COR-L47 (cell line): ENCODE data around the gene MAP3K3.
A peak's percentile ranks its signal among the peaks of the same experiment; 100 is the strongest.

Experiments
- DNase-seq: peaks from one replicate; lab custom pipeline; 2025; lab: John Stamatoyannopoulos, UW

Gene MAP3K3

DNA sequence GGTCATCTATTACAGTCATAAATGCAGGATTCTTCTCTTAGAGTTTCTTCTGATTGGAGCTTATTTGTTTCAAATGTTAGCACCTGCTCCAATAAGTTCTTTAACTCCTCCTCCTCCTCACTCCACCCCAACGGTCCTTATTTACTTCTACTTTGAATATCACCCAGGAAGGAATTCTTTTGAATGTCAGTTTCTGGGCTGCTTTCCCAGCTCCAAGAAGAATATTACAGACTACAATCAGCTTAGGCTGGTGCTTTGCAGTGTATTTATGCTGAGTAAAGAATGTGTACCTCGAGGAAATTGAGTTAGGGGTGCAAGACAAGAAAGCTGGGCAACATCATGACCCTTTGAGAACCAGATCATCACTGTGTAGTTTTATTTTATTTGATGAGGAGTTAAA, 30.8 kb downstream of the MAP3K3 start:
- DNase-seq = no peak

DNA sequence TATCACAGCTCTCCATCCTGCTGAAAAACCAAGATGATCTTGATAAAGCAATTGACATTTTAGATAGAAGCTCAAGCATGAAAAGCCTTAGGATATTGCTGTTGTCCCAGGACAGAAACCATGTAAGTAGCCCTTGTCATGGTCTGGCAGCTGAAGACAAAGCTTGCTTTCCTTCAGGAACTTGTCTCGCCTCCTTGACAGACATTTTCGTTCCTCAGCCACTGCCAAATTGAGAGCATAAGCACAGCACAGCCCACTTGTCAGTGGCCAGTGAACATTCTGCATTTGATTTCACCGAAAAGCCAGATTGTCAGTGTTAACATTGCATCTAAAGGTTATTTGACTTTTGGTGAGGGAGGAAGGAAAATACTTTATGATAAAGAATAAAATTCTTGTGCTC, 35.6 kb downstream of the MAP3K3 start:
- DNase-seq = no peak

DNA sequence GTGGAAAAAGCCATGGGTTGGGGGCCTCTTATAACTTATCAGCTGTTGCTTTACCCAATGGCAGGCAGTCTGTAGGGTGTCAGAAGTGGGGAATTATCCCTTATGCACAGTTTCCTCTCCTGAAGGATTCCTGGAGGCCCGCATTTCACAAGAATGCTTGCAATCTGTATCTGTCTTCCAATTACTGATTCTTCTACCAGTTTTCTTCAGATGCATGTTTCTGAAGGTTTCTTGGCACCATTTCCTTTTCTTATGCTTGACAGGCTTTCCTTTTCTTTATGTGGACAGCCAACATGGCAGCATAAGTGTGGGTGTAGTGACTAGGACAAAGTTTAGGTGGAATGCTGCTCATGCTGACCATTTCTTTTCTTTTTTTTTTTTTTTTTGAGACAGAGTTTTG, 36.1 kb downstream of the MAP3K3 start:
- no peak for DNase-seq

DNA sequence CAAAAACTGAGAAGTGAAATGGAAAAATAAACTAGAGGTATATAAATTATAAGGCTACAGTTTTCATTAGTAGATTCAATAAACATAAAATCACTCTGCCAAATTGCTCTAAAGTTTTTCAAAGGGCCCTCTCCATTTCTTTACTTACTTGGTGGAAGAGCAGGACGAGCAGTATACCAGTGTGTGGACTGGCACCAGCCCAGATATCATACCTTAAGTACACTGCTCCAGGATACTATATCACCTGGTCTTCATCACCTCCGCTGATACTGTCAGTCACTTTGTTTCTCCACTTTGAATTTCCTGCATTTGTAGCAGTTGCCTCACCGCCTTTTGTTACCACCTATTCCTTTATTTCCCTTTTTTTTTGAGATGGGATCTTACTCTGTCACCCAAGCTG, 37.6 kb downstream of the MAP3K3 start:
- no peak for DNase-seq

DNA sequence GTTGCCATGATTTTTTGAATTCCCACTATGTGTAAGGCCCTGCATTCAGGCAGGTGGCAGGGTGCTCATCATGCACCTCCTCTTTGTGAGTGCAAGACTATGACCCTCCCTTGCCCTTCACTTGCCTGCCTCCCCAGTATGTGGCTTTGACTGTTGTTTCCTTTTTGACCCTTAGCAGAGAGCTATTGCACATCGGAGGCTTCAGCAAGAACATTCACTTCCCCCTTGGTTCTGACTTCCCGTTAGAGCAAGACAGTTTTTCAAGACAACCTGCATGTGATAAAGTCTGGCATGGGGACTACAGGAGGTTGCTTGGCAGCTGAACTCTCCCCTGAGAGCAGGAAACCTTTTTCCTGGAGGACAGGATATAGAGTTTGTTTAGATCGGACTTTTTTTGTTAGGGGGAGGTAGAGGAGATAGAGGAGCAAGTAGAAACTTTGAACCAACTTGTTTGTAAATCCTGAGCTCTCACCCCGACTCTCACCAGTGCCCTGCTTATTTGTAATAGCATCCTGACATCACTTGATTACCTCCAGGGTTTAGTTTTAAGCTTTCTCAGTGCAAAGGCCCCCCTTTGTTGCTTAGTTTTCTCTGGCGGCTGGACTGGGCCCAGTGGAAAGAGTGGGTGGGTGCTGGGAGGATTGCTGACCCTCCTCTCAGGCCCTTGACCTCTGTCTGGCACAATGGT, 43.5 kb downstream of the MAP3K3 start:
- no peak for DNase-seq

DNA sequence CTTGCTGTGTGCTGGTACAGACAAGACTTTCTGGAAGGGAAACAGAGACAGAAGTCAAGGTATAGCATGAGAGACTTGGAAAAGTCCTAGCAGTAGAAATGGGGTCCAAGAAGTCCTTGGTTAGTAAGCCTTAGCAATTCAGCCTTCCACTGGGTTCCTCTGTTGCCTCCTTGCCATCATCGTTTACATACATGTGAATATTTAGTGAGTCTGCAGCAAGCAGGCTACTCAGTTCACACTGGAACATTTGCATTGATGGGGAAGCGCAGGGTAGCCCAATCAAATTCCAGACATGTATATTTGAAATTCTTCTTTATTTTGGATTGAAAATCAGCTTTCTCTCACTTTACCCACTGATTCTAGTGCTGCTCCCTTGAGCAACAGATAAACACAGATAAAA, 50.6 kb downstream of the MAP3K3 start:
- no peak for DNase-seq

DNA sequence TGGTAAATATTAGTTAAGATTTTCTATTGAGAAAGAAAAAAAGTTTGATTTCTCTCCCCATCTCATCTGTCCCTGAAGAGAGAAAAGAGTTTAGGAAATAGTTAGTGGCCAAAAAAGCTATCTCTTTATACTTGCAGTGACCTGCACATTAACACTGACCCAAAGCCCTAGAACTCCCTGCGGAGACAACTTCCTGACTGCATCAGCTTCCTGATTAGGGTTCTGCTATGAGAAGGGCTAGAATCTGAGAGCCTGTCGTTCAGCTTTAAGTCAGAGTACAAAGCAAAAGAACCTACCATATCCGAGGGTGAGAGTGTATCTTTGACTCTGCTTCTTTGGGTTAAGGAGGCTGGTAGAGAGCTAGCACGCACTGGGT, 53.0 kb downstream of the MAP3K3 start:
- DNase-seq = no peak

DNA sequence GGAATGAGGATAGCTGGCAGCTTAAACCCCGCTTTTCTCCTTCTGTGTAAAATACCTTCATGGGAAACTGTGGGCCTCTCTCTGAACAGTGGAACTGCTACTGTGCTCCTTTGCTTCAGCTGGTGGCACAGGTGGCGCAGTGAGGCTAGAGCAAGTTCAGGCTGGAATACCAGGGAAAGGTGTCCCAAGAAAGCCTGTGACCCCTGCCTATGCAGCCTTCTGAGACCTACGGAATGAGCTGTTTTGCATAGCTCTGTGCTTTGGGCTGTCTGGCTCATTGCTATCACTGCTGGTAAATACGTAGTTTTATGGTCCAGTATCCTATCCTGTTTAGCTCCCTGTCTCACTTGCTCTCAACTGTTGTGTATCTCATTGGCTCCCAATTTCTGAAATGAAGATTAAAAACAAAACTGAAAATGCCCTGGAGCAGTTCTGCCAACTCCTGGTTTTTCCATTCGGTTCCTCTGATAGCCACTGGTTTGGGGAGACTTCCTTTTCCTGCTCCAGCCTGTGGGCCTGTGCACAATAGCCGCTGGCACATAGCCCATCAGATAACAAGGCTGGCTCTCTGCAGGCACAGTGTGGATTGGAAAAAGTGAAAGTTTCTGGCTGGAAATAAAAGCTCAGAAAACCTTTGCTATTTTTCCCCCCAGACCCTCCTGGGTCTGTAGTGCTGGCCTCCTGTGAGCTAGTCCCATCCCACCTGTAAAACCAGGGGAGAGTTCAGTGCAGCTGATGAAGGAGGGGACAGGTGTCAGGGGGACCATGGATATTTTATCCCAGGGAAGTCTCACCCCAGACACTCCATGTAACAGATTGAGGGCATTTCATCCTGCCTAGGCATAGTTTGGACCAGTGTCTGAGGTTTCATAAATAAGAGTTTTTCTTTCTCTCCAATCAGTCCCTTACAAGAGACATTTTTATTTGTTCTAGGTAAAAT, 53.7 kb downstream of the MAP3K3 start:
- DNase-seq = peak; percentile 87

DNA sequence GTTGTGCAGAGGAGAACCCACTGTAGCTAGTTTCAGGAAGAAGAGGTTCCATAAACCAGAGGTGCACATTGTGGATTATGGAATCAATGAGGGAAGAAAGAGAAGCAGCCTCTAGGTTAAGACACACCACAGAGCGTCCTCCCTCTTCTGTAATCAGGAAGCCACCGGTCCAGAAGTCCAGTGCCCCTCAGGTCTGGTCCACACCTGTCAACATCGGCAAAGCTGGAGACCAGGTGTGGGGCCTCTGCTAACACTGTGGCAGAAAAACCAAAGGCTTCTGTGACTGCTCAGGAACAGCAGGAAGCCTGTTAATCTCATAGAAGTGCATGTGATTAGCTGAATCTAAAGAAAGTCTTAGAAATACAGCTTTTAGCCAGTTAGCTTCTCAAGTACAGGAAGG, 54.4 kb downstream of the MAP3K3 start:
- no peak for DNase-seq

DNA sequence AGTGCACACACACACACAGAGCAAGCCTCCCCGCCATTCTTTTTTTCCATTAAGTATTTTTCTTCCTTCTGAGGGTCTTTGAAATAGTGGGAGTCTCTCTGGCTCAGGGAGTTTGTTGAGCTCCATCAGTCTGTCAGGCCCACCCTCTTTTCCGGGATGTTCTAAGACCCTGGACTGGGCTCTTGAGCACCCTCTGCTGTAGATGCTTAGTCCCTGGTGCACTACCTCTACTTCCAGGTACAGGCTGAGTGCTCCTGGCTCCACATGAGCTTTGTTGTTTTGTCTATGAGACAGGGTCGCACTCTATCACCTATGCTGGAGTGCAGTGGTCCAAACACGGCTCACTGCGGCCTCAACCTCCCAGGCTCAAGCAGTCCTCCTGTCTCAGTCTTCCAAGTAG, 57.0 kb downstream of the MAP3K3 start:
- DNase-seq = no peak

DNA sequence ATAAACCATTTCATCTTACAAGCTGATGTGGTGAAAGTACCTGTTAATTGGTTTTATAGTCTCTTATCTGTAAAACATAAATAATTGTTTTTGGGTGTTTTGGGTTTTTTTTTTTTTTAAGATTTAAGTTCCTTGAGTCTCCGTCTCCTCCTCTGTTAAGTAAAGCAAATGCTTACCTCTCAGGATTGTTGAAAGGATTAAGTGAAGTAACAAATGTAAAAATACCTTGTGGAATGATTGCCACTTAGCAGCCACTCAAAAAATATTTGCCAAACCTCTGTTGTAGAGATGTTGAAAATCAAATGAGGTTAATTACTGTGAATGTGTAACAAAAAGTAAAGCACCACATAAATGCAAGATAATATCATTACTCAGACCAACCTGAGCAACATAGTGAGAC, 58.5 kb downstream of the MAP3K3 start:
- no peak for DNase-seq

DNA sequence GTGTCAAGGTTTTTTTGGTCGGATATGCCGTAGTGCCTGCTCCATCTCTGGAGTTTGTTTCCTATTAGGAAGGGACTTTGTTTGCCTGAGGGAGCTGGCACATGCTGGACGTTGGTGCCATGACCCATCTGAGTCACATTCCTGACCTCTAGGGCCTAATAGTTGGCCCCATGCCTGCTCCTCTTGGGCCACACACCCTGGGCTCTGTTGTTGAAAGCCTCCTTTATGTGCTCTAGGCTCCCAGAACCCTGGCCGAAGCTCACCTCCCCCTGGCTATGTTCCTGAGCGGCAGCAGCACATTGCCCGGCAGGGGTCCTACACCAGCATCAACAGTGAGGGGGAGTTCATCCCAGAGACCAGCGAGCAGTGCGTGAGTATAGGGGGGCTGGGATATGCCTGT, 59.3 kb downstream of the MAP3K3 start:
- DNase-seq = no peak

DNA sequence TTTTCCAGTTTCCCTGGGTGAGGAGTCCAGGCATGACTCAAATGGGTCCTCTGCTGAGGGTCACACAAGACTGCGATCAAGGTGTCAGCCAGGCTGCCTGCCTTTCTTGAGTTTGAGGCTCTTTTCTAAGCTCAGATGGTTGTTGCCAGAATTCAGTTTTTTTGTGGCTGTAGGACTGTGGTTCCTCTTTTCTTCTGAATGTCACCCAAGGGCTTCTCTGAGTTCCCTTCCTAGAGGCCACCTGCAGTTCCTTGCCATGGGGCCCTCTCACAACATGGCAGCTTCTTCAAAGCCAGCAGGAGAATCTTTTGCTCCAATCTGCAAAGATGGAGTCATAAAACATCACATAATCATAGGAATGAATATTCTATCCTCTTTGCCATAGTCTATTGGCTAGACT, 60.2 kb downstream of the MAP3K3 start:
- no peak for DNase-seq

DNA sequence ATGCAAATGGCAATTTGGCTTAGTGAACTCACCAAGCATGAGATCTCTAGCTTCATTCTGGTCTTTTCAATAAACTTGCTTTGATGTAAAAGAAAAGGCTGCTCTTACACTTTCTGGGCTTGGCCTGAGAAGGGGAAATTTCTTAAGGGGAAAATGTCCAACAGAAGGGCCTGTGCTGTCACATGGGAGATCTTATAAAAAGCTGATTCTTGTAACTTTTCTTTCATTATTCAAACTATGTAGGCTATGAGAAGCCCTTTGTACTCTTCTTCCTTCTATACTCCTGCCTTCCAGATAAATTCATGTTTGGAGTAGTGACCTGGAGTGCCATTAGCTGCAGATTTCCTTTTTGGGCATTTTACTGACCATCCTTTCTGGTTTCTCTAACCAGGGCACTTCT, 60.8 kb downstream of the MAP3K3 start:
- DNase-seq = no peak

DNA sequence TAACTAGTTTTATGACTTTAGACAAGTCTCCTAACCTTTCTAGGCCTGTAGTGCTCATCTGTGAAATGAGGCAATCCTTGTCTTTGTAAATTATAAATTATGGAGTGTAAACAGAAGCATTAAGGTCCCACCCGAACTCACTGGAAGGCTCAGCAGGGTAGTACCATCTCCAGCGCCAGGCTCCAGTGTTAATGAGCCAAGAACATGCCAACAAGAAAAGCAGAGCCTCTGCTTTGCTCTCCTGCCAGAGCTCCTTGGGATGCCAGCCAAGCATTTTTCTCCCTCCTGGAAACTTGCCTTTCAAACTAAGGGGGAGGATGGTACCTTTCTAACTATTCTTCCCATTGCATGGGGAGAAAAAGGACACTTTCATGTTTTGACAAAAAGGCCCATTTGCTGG, 62.8 kb downstream of the MAP3K3 start:
- DNase-seq = peak; percentile 55

DNA sequence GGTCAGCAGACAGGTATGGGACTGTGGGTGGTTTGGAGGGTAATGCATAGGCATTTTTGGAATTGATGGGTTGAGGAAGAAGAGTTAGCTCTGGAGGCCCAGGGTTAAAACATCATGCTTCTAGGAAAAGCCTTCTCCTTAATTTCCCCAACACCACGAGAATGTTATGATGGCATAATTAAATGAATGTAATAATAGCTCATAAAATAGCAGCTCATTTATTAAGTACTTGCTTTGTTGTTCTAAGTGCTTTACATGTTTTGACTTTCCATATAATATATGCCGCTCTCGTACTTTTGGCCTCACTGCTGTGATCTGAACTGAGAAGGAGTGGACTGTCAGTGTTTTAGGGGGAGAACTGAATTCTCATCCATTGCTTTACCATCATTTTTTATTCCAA, 63.4 kb downstream of the MAP3K3 start:
- DNase-seq = no peak

DNA sequence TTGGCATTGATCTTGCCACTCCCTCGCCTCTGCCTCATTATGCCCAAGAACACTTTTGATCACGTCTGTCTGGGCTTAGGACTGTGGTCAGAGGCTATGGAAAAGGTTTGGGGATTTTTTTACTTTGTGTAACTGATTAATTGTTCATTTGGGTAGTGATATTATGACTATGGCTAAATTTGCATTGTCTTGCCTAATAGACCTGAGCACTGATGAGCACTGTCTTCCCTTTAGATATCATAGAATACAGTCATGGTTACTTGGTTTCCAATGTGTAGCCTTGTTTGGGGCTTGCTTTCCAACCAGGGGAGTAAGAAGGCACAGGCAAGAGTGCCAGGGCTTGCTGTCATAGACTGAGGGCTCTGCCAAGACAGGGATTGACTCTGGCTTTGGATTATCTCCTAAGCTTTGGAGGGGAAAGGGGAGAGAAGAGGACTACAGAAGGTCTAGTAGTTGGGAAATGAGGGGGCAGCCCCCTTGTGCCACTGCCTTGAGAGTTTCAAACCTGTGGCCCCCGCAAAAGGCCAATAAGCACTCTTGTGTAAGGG, 64.0 kb downstream of the MAP3K3 start:
- DNase-seq = no peak

DNA sequence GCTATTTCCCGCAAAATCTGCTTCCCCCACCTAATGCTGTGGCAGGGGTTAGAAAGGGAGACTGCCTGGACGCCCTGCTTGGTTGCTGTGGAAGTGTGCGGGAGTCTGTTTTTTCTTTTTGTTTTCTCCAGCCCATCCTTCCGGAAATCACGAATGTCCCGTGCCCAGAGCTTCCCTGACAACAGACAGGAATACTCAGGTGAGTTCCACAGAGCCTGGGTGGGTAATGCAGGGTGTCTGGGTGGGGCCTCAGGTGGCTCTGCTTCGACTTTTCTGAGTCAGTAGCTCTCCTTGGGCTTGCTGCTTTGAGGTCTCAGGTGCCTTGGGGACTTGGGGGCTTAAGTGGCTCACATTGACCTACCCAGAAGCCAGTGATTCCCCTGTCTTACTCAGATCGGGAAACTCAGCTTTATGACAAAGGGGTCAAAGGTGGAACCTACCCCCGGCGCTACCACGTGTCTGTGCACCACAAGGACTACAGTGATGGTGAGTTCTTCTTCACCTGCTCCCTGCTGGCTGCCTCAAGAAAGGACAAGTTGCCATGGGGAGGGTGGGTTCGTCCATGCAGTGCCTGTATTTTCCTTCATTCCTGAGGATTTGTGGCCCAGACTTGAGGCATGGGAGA, 66.3 kb downstream of the MAP3K3 start:
- DNase-seq = no peak

DNA sequence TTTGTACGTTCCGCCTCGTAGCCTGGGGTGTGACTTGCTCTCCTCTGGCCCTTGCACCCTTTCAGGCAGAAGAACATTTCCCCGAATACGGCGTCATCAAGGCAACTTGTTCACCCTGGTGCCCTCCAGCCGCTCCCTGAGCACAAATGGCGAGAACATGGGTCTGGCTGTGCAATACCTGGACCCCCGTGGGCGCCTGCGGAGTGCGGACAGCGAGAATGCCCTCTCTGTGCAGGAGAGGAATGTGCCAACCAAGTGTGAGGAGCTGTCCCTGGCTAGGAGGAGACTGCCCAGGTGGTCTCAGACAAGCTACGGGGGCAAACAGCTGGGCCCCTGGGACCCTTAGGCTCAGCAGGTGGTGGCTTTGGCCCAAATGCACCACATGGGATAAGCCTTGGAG, 67.3 kb downstream of the MAP3K3 start:
- DNase-seq = no peak

DNA sequence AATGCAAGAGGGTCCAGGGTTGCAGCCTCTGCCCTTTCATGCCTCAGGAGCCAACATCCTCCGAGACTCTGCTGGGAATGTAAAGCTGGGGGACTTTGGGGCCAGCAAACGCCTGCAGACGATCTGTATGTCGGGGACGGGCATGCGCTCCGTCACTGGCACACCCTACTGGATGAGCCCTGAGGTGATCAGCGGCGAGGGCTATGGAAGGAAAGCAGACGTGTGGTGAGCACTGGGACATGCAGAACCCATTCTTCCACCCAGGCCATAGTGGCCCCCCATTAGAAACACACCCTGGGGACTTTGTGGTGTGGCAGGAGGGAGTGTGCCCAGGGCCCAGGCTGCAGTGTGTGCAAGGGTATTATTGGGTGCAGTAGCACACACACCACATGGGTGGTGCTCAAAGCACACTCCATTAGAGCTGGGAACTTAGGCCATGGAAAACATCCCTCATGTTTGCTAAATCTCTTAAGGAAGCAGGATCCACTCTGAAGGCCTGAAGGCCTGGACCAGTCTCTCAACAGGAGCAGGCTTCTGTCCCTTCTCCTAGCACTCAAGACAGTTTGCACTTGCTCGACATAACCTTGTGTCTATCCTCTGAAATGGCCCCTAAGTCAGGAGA, 70.1 kb downstream of the MAP3K3 start:
- DNase-seq = no peak

DNA sequence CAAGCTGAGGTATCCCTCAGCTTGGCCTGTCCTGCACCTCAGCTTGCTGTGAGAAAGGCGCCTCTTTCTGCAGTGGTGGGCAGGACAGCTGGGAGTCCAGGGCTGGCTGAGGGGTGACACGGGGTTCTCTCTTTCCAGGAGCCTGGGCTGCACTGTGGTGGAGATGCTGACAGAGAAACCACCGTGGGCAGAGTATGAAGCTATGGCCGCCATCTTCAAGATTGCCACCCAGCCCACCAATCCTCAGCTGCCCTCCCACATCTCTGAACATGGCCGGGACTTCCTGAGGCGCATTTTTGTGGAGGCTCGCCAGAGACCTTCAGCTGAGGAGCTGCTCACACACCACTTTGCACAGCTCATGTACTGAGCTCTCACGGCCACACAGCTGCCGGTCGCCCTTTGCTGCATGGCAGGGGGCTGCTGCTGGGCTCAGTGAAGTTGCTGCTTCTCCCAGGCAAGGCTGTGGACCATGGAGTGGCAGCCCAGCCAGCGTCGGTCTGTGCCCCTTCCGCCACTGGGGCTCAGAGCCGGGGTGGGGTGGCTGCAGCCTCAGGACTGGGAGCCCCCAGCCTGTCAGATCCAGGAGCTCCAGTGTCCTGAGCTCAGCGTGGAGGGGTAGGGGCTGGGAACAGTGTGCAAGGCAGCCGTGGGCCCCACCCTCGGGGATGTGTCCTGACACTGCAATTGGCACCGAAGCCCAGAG, 71.3 kb downstream of the MAP3K3 start:
- no peak for DNase-seq
